Measurements from ENCODE around the gene HOXB2. TPM values are rescaled to one million over a fixed set of nuclear protein-coding genes. Genes with fewer than 3 reads are reported as not detected.

The HOXB2 gene
- total and polyA plus RNA-seq, 8 donors, result 6.7 to 83.0 (median 12.4) TPM

- no peaks in the 10 kb centered on the region for H3K36me3 ChIP-seq
- TF ChIP-seq POLR2AphosphoS5 (IDR thresholded peaks at IDR 0.05) (no peak), POLR2A (IDR thresholded peaks at IDR 0.05) (no peak), EP300 (IDR thresholded peaks at IDR 0.05) (no peak), CTCF (IDR thresholded peaks at IDR 0.05) (no peak)
- no peak overlapping the region for H3K27ac ChIP-seq
- no peak for DNase-seq
- intact Hi-C loops (cut with DNase I; ENCODE audit: low total_unique reads), result no loop called here
- peaks cover 0 to 32% (median 10%) of the 10 kb centered on the region in 4 donors for H3K4me1 ChIP-seq
- no peak overlapping the region for H3K4me3 ChIP-seq
- H3K9me3 ChIP-seq, result no peaks in the 10 kb centered on the region
- WGBS, 5 donors, result 73 to 92% (median 89%) methylated on average over 2 of the region's 2 CpGs
- H3K27me3 ChIP-seq, result peaks cover 0 to 41% (median 0%) of the 10 kb centered on the region in 3 donors
These were observed 40.0 kb downstream of the HOXB2 start for GRCh38 chr17:48504953-48505352.

GRCh38 chr17:48503747-48504146, 41.2 kb downstream of the HOXB2 start:
- H3K4me1 ChIP-seq, result peaks cover 0 to 32% (median 10%) of the 10 kb centered on the region in 4 donors
- no peak overlapping the region for H3K27ac ChIP-seq
- no peak overlapping the region for H3K4me3 ChIP-seq
- TF ChIP-seq POLR2A (IDR thresholded peaks at IDR 0.05) (no peak), CTCF (IDR thresholded peaks at IDR 0.05) (no peak), EP300 (IDR thresholded peaks at IDR 0.05) (no peak), POLR2AphosphoS5 (IDR thresholded peaks at IDR 0.05) (no peak)
- 56 to 72% (median 66%) methylated on average over 5 of the region's 5 CpGs for WGBS, 5 donors
- no peaks in the 10 kb centered on the region for H3K36me3 ChIP-seq
- H3K9me3 ChIP-seq, result no peaks in the 10 kb centered on the region
- peaks cover 0 to 32% (median 0%) of the 10 kb centered on the region in 3 donors for H3K27me3 ChIP-seq
- peak in 1 of 2 donors; percentile 62 for DNase-seq
- intact Hi-C loops (cut with DNase I; ENCODE audit: low total_unique reads), result no loop called here

- intact Hi-C loops (cut with DNase I; ENCODE audit: low total_unique reads), result no loop called here
- peaks cover 0 to 32% (median 10%) of the 10 kb centered on the region in 4 donors for H3K4me1 ChIP-seq
These were observed 42.0 kb downstream of the HOXB2 start for GRCh38 chr17:48502901-48503300.

GRCh38 chr17:48502312-48502711, 42.6 kb downstream of the HOXB2 start:
- H3K36me3 ChIP-seq, result no peaks in the 10 kb centered on the region
- H3K27me3 ChIP-seq, result peaks cover 0 to 28% (median 0%) of the 10 kb centered on the region in 3 donors
- no peak for DNase-seq
- no peaks in the 10 kb centered on the region for H3K9me3 ChIP-seq
- H3K4me1 ChIP-seq, result peaks cover 0 to 32% (median 10%) of the 10 kb centered on the region in 4 donors
- 70 to 80% (median 77%) methylated on average over 2 of the region's 2 CpGs for WGBS, 5 donors
- intact Hi-C loops (cut with DNase I; ENCODE audit: low total_unique reads), result no loop called here
- H3K4me3 ChIP-seq, result no peak overlapping the region
- H3K27ac ChIP-seq, result no peak overlapping the region
- TF ChIP-seq POLR2A (IDR thresholded peaks at IDR 0.05) (no peak), CTCF (IDR thresholded peaks at IDR 0.05) (no peak), POLR2AphosphoS5 (IDR thresholded peaks at IDR 0.05) (no peak), EP300 (IDR thresholded peaks at IDR 0.05) (no peak)

More at GRCh38 chr17:48502901-48503300, 42.0 kb downstream of the HOXB2 start:
- WGBS, 5 donors, result 73 to 83% (median 77%) methylated on average over 4 of the region's 4 CpGs
- Histone ChIP-seq H3K27ac (no peak overlapping the region), H3K4me3 (no peak overlapping the region), H3K9me3 (no peaks in the 10 kb centered on the region), H3K27me3 (peaks cover 0 to 25% (median 0%) of the 10 kb centered on the region in 3 donors), H3K36me3 (no peaks in the 10 kb centered on the region)
- no peak for TF ChIP-seq POLR2AphosphoS5 (IDR thresholded peaks at IDR 0.05)
- no peak for TF ChIP-seq EP300 (IDR thresholded peaks at IDR 0.05)
- no peak for TF ChIP-seq CTCF (IDR thresholded peaks at IDR 0.05)
- TF ChIP-seq POLR2A (IDR thresholded peaks at IDR 0.05), result no peak
- DNase-seq, result no peak
